HepG2 (cell line): ENCODE results near the gene TWNK. TPM values are rescaled to one million over a fixed set of nuclear protein-coding genes. Genes with fewer than 3 reads are reported as not detected.

ENCODE experiments used
- ASH2L ChIP-seq: fragments of 300-600, 200-600 bp; sonication (generic); IDR thresholded peaks from 2 replicates; pipeline ENCODE4 v1.7.0; 2017; ENCODE audit warnings: low read depth, mild to moderate bottlenecking, moderate library complexity, mixed read lengths, low read length; ENCODE audit not compliant: insufficient read length
- ESRRA ChIP-seq: sonication (generic); formaldehyde crosslinking; IDR thresholded peaks from 2 replicates; pipeline ENCODE4 v1.5.1; 2020; ENCODE audit warnings: mild to moderate bottlenecking, low read depth, missing genetic modification reagents
- FOXJ3 ChIP-seq: sonication (generic); formaldehyde crosslinking; IDR thresholded peaks from 2 replicates; pipeline ENCODE4 v1.4.0; 2020; ENCODE audit warnings: missing genetic modification reagents, mild to moderate bottlenecking, borderline replicate concordance
- GATAD2A ChIP-seq: IDR thresholded peaks from 2 replicates; pipeline ENCODE4 v1.6.1; 2016
- HDAC1 ChIP-seq: sonication (generic); formaldehyde crosslinking; IDR thresholded peaks from 2 replicates; pipeline ENCODE4 v1.5.1; 2020; ENCODE audit warnings: mild to moderate bottlenecking, missing genetic modification reagents
- HNF4A ChIP-seq: sonication (generic); formaldehyde crosslinking; IDR thresholded peaks from 2 replicates; pipeline ENCODE4 v1.4.0; 2020; ENCODE audit warnings: missing genetic modification reagents
- HOXA3 ChIP-seq: sonication (generic); formaldehyde crosslinking; IDR thresholded peaks from 2 replicates; pipeline ENCODE4 v1.5.0; 2020; ENCODE audit warnings: missing genetic modification reagents
- MED1 ChIP-seq: sonication (generic); formaldehyde crosslinking; IDR thresholded peaks from 2 replicates; pipeline ENCODE4 v1.4.0; 2020; ENCODE audit warnings: missing genetic modification reagents
- MTA1 ChIP-seq: sonication (generic); formaldehyde crosslinking; IDR thresholded peaks from 2 replicates; pipeline ENCODE4 v1.4.0; 2020; ENCODE audit warnings: missing genetic modification reagents, mild to moderate bottlenecking, borderline replicate concordance
- NCOR1 ChIP-seq: fragments of 200-600 bp; sonication (generic); IDR thresholded peaks from 2 replicates; pipeline ENCODE4 v1.7.0; 2017; ENCODE audit warnings: antibody characterized with exemption, low read length, borderline replicate concordance
- NR2C2 ChIP-seq: sonication (generic); formaldehyde crosslinking; IDR thresholded peaks from 2 replicates; pipeline ENCODE4 v1.4.0; 2020; ENCODE audit warnings: missing genetic modification reagents, mild to moderate bottlenecking, moderate library complexity, borderline replicate concordance
- NR2F2 ChIP-seq: IDR thresholded peaks from 2 replicates; pipeline ENCODE4 v1.6.1; 2012; ENCODE audit warnings: low read depth, inconsistent platforms, borderline replicate concordance
- RARA ChIP-seq: IDR thresholded peaks from 2 replicates; pipeline ENCODE4 v1.6.1; 2016; ENCODE audit warnings: missing genetic modification reagents, missing compliant biosample characterization
- THAP11 ChIP-seq: IDR thresholded peaks from 2 replicates; pipeline ENCODE4 v1.6.1; 2016; ENCODE audit warnings: missing biosample characterization, missing genetic modification reagents
- ZBTB20 ChIP-seq: sonication (generic); formaldehyde crosslinking; IDR thresholded peaks from 2 replicates; pipeline ENCODE4 v1.8.1; 2023; ENCODE audit warnings: missing genetic modification reagents, low read depth, mild to moderate bottlenecking, borderline replicate concordance
- ZNF614 ChIP-seq: IDR thresholded peaks from 2 replicates; pipeline ENCODE4 v1.6.1; 2018; ENCODE audit warnings: missing biosample characterization, missing genetic modification reagents, inconsistent platforms, borderline replicate concordance
- ZSCAN29 ChIP-seq: sonication (generic); formaldehyde crosslinking; conservative IDR thresholded peaks from 2 replicates; pipeline ENCODE4 v1.4.0; 2020; ENCODE audit warnings: mild to moderate bottlenecking, missing genetic modification reagents
- polyA plus RNA-seq, 8 experiments: library from polyadenylated mRNA; depleted of rRNA in 3 of 8; stranded (reverse) in 7 of 8; unstranded in 1 of 8; fragments of >200 nt; fragmentation: Illumina TruSeq in 4 of 8; extraction: Trizol in 4 of 8; gene quantifications; 2 replicates each; pipeline versions ENCODE4 v1.2.1 to v1.2.3, GENCODE V29; 2011 to 2016; ENCODE audit warnings: low read depth in 4 of 8, missing spikeins in 1 of 8, mixed read lengths in 1 of 8; ENCODE audit not compliant: insufficient read depth in 1 of 8
- total RNA-seq, 5 experiments: library from RNA; depleted of rRNA; stranded (reverse); fragments of >200 nt; fragmentation: Illumina TruSeq; extraction: Trizol; gene quantifications; 2 replicates each; pipeline ENCODE4 v1.2.3, GENCODE V29; 2016; ENCODE audit warnings: low read depth in 1 of 5
- TF ChIP-seq, protein P1 (sequence below): sonication (generic); formaldehyde crosslinking; IDR thresholded peaks from 2 replicates; pipeline ENCODE4 v1.8.1; 2023; ENCODE audit warnings: mild to moderate bottlenecking, moderate library complexity, missing genetic modification reagents
- TF ChIP-seq, protein P2 (sequence below), 2 experiments: IDR thresholded peaks; 2 replicates each; pipeline ENCODE4 v1.6.1; 2011 to 2012; ENCODE audit warnings: low read length in 2 of 2, borderline replicate concordance in 1 of 2, low read depth in 1 of 2, mild to moderate bottlenecking in 1 of 2, moderate library complexity in 1 of 2
- TF ChIP-seq, protein P3 (sequence below): sonication (generic); formaldehyde crosslinking; IDR thresholded peaks from 2 replicates; pipeline ENCODE4 v1.5.1; 2020; ENCODE audit warnings: mild to moderate bottlenecking, missing genetic modification reagents, borderline replicate concordance

Gene TWNK
- total and polyA plus RNA-seq, 2 of the 13 experiments (the other 11 are each of a cell fraction or from before 2014, with no cell fraction given) = 10.7 to 16.5 TPM

DNA sequence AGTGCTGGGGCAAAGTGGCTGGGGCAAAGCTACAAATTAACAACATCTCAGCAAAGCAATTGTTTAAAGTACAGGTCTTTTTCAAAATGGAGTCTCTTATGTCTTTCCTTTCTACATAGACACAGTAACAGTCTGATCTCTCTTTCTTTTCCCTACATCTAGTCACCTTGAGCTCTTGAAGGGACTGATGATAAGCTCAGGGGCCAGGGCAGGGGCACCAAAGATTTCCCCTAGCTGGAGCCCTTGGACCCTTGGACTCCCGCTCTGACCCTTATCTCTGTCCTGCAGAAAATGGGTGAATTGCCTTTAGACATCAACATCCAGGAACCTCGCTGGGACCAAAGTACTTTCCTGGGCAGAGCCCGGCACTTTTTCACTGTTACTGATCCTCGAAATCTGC, 47.1 kb downstream of the TWNK start (continued):
- TF ChIP-seq ASH2L (peak; percentile 32), MED1 (CRISPR knock-in tag) (peak; percentile 58; the same call in 1 of the 2 replicates), ESRRA (CRISPR knock-in tag) (peak; percentile 79; the same call in 1 of the 2 replicates), HNF4A (CRISPR knock-in tag) (peak; percentile 95), ZNF614 (CRISPR knock-in tag) (peak; percentile 54; the same call in 1 of the 2 replicates), MTA1 (CRISPR knock-in tag) (peak; percentile 73; the same call in 1 of the 2 replicates), FOXJ3 (peak; percentile 53; the same call in 1 of the 2 replicates), NR2C2 (CRISPR knock-in tag) (peak; percentile 33; the same call in 1 of the 2 replicates), ZBTB20 (CRISPR knock-in tag) (peak; percentile 33; the same call in 1 of the 2 replicates), HOXA3 (CRISPR knock-in tag) (peak; percentile 69; the same call in 1 of the 2 replicates), ZSCAN29 (CRISPR knock-in tag) (peak; percentile 57; the same call in 1 of the 2 replicates), HDAC1 (CRISPR knock-in tag) (peak; percentile 66), RARA (CRISPR knock-in tag) (peak; percentile 74), NR2F2 (peak; percentile 51; the same call in 1 of the 2 replicates), NCOR1 (peak; percentile 65; the same call in 1 of the 2 replicates), GATAD2A (CRISPR knock-in tag) (peak; percentile 68), THAP11 (CRISPR knock-in tag) (peak; percentile 40)
- TF ChIP-seq, protein P1, sequence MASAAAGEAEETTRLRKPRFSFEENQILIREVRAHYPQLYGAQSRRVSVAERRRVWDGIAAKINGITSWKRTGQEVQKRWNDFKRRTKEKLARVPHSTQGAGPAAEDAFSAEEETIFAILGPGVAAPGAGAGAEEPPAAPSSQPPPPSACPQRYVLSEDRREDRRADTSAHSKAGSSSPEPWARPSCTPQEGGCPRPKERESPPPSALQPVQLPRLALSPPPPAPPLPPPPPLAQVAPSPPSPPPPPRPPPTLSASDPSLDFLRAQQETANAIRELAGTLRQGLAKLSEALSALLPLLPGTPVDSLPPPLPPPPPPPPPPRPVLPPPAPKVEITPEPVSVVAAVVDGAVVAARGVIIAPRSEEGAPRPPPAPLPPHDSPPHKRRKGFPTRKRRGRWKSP (CRISPR knock-in tag) = 0 out of 2 replicates have a peak, but pooled peaks have one; percentile 32
- TF ChIP-seq, protein P2, sequence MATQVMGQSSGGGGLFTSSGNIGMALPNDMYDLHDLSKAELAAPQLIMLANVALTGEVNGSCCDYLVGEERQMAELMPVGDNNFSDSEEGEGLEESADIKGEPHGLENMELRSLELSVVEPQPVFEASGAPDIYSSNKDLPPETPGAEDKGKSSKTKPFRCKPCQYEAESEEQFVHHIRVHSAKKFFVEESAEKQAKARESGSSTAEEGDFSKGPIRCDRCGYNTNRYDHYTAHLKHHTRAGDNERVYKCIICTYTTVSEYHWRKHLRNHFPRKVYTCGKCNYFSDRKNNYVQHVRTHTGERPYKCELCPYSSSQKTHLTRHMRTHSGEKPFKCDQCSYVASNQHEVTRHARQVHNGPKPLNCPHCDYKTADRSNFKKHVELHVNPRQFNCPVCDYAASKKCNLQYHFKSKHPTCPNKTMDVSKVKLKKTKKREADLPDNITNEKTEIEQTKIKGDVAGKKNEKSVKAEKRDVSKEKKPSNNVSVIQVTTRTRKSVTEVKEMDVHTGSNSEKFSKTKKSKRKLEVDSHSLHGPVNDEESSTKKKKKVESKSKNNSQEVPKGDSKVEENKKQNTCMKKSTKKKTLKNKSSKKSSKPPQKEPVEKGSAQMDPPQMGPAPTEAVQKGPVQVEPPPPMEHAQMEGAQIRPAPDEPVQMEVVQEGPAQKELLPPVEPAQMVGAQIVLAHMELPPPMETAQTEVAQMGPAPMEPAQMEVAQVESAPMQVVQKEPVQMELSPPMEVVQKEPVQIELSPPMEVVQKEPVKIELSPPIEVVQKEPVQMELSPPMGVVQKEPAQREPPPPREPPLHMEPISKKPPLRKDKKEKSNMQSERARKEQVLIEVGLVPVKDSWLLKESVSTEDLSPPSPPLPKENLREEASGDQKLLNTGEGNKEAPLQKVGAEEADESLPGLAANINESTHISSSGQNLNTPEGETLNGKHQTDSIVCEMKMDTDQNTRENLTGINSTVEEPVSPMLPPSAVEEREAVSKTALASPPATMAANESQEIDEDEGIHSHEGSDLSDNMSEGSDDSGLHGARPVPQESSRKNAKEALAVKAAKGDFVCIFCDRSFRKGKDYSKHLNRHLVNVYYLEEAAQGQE (IDR thresholded peaks at IDR 0.05; ENCODE audit: borderline replicate concordance in 1 of 2, low read depth in 1 of 2, low read length in 2 of 2) = 0 out of 4 replicates have a peak, but pooled peaks of 1 of the 2 experiments have one; percentile 23
- TF ChIP-seq, protein P3, sequence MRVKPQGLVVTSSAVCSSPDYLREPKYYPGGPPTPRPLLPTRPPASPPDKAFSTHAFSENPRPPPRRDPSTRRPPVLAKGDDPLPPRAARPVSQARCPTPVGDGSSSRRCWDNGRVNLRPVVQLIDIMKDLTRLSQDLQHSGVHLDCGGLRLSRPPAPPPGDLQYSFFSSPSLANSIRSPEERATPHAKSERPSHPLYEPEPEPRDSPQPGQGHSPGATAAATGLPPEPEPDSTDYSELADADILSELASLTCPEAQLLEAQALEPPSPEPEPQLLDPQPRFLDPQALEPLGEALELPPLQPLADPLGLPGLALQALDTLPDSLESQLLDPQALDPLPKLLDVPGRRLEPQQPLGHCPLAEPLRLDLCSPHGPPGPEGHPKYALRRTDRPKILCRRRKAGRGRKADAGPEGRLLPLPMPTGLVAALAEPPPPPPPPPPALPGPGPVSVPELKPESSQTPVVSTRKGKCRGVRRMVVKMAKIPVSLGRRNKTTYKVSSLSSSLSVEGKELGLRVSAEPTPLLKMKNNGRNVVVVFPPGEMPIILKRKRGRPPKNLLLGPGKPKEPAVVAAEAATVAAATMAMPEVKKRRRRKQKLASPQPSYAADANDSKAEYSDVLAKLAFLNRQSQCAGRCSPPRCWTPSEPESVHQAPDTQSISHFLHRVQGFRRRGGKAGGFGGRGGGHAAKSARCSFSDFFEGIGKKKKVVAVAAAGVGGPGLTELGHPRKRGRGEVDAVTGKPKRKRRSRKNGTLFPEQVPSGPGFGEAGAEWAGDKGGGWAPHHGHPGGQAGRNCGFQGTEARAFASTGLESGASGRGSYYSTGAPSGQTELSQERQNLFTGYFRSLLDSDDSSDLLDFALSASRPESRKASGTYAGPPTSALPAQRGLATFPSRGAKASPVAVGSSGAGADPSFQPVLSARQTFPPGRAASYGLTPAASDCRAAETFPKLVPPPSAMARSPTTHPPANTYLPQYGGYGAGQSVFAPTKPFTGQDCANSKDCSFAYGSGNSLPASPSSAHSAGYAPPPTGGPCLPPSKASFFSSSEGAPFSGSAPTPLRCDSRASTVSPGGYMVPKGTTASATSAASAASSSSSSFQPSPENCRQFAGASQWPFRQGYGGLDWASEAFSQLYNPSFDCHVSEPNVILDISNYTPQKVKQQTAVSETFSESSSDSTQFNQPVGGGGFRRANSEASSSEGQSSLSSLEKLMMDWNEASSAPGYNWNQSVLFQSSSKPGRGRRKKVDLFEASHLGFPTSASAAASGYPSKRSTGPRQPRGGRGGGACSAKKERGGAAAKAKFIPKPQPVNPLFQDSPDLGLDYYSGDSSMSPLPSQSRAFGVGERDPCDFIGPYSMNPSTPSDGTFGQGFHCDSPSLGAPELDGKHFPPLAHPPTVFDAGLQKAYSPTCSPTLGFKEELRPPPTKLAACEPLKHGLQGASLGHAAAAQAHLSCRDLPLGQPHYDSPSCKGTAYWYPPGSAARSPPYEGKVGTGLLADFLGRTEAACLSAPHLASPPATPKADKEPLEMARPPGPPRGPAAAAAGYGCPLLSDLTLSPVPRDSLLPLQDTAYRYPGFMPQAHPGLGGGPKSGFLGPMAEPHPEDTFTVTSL (CRISPR knock-in tag) = peak; percentile 35; the same call in 1 of the 2 replicates
